K562 (cell line): ENCODE data around the gene COX15. TPM values are rescaled to one million over a fixed set of nuclear protein-coding genes. Genes with fewer than 3 reads are reported as not detected.

ENCODE experiments used
- ATAC-seq: fragments of 200-7000 bp; cut with Tn5 transposase; 3 replicates; pipeline ENCODE4 v1.9.1; 2020; ENCODE audit warnings: moderate library complexity
- BruUV-seq: library from RNA; stranded (reverse); fragments of 400-500 nt; replicated peaks from 2 replicates; lab custom pipeline; 2021; lab: Mats Ljungman, UMichigan
- CTCF ChIA-PET: fragments of 300-600 bp; formaldehyde crosslinking; extraction: SDS; loops from one replicate; lab custom pipeline; 2021; ENCODE audit warnings: low intra/inter-chr PET ratio; lab: Yijun Ruan, JAX
- POLR2A ChIA-PET: fragments of 300-600, 350-650 bp; sonication (Branson Sonifier 250); formaldehyde crosslinking; extraction: SDS; loops from one replicate; lab custom pipeline; 2021; ENCODE audit warnings: antibody characterized with exemption, inconsistent platforms; lab: Yijun Ruan, JAX
- DNase-seq, 4 experiments: peaks; one replicate each; pipeline versions ENCODE4 v3.0.0 to v3.0.0-alpha.2; 2011 to 2018; ENCODE audit warnings: low spot score in 3 of 4, mixed read lengths in 3 of 4; ENCODE audit errors: extremely low read depth in 1 of 4
- FAIRE-seq: peaks from 2 replicates; lab custom pipeline; 2011; peaks lifted over from hg19 to GRCh38; lab: Jason Lieb, UNC
- H2AFZ ChIP-seq: 2 replicates; pipeline ENCODE4 v1.6.0; 2011; ENCODE audit warnings: low read depth, low read length, control low read depth, inconsistent platforms
- H3K27ac ChIP-seq: fragments of 200-600 bp; 3 replicates; pipeline ENCODE4 v1.8.0; 2011; ENCODE audit warnings: low read depth, mild to moderate bottlenecking, control low read depth, inconsistent platforms, low read length, moderate library complexity, mixed read lengths; ENCODE audit errors: extremely low read depth
- H3K27me3 ChIP-seq, 2 experiments: fragments of 300-600 bp in 1 of 2; 2 replicates in 1 of 2; 3 replicates in 1 of 2; pipeline versions ENCODE4 v1.6.0 to v1.8.0; 2011; ENCODE audit warnings: inconsistent platforms in 2 of 2, low read length in 2 of 2, mild to moderate bottlenecking in 1 of 2, mixed read lengths in 1 of 2, moderate library complexity in 1 of 2; ENCODE audit not compliant: control insufficient read depth in 2 of 2, insufficient read depth in 2 of 2
- H3K36me3 ChIP-seq: fragments of 300-600 bp; 3 replicates; pipeline ENCODE4 v1.8.0; 2011; ENCODE audit warnings: mild to moderate bottlenecking, low read length, inconsistent platforms; ENCODE audit not compliant: control insufficient read depth, insufficient read depth
- H3K4me1 ChIP-seq, 2 experiments: fragments of 200-600 bp in 1 of 2; replicated peaks in 1 of 2; 2 replicates in 1 of 2; 3 replicates in 1 of 2; pipeline versions ENCODE4 v1.5.1 to v1.8.0; 2011; ENCODE audit warnings: inconsistent platforms in 2 of 2, low read length in 2 of 2, mild to moderate bottlenecking in 1 of 2, mixed read lengths in 1 of 2, moderate library complexity in 1 of 2; ENCODE audit not compliant: control insufficient read depth in 2 of 2, insufficient read depth in 2 of 2
- H3K4me2 ChIP-seq: 2 replicates; pipeline ENCODE4 v1.6.1; 2011; ENCODE audit warnings: low read length, control low read depth, inconsistent platforms, mixed read lengths; ENCODE audit not compliant: insufficient read depth
- H3K4me3 ChIP-seq: fragments of 200-600 bp; sonication (generic), shearing (Covaris generic); 2 replicates; pipeline ENCODE4 v1.5.1; 2016; ENCODE audit warnings: control low read depth, inconsistent platforms
- H3K79me2 ChIP-seq: fragments of 200-600 bp; 3 replicates; pipeline ENCODE4 v1.8.0; 2011; ENCODE audit warnings: low read length, inconsistent platforms; ENCODE audit not compliant: control insufficient read depth, insufficient read depth
- H3K9ac ChIP-seq, 2 experiments: 2 replicates each; pipeline versions ENCODE4 v1.6.0 to v1.6.1; 2011; ENCODE audit warnings: low read depth in 2 of 2, low read length in 2 of 2, control low read depth in 1 of 2, inconsistent platforms in 1 of 2, mild to moderate bottlenecking in 1 of 2, mixed read lengths in 1 of 2; ENCODE audit not compliant: insufficient read depth in 1 of 2
- H3K9me1 ChIP-seq: one replicate; pipeline ENCODE4 v1.6.0; 2011; ENCODE audit warnings: inconsistent platforms, mild to moderate bottlenecking, low read length, moderate library complexity; ENCODE audit not compliant: control insufficient read depth, insufficient read depth
- H3K9me3 ChIP-seq: replicated peaks from 2 replicates; pipeline ENCODE4 v1.5.1; 2011; ENCODE audit warnings: low read depth, low read length, inconsistent platforms; ENCODE audit not compliant: control insufficient read depth, insufficient read depth
- H4K20me1 ChIP-seq: replicated peaks from 2 replicates; pipeline ENCODE4 v1.6.1; 2011; ENCODE audit warnings: low read length, inconsistent platforms, mixed read lengths; ENCODE audit not compliant: control insufficient read depth, insufficient read depth
- CHCHD3 ChIP-seq: fragments of 250-450 bp; sonication (Bioruptor Pico); IDR thresholded peaks from 2 replicates; pipeline ENCODE4 v2.1.2; 2022; ENCODE audit warnings: mild to moderate bottlenecking
- CLOCK ChIP-seq: fragments of 250-450 bp; sonication (Bioruptor Pico); IDR thresholded peaks from 2 replicates; pipeline ENCODE4 v1.4.0; 2020; ENCODE audit warnings: mild to moderate bottlenecking, moderate library complexity, borderline replicate concordance
- CUX1 ChIP-seq: fragments of 200-800 bp; sonication (Bioruptor generic); IDR thresholded peaks from 2 replicates; pipeline ENCODE4 v1.6.1; 2016; ENCODE audit warnings: missing genetic modification characterization, missing compliant biosample characterization
- HOXB6 ChIP-seq: fragments of 250-450 bp; sonication (Bioruptor Pico); IDR thresholded peaks from 2 replicates; pipeline ENCODE4 v1.5.1; 2022; ENCODE audit warnings: mild to moderate bottlenecking, borderline replicate concordance
- KDM1A ChIP-seq, 2 experiments: fragments of 450-650 bp; IDR thresholded peaks; 2 replicates each; pipeline ENCODE4 v1.6.1; 2016; ENCODE audit warnings: mild to moderate bottlenecking in 2 of 2
- NFE2L1 ChIP-seq: fragments of 450-650 bp; IDR thresholded peaks from 2 replicates; pipeline ENCODE4 v1.6.1; 2016; ENCODE audit warnings: missing genetic modification characterization, low read depth, mild to moderate bottlenecking, missing compliant biosample characterization, moderate library complexity, borderline replicate concordance
- PHTF2 ChIP-seq: fragments of 250-450 bp; sonication (Bioruptor Pico); IDR thresholded peaks from 2 replicates; pipeline ENCODE4 v1.5.0; 2021; ENCODE audit warnings: mild to moderate bottlenecking
- TFAM ChIP-seq: fragments of 250-450 bp; sonication (Bioruptor Pico); conservative IDR thresholded peaks from 2 replicates; pipeline ENCODE4 v1.5.0; 2021; ENCODE audit warnings: mild to moderate bottlenecking, moderate library complexity
- ZNF217 ChIP-seq: sonication (generic); formaldehyde crosslinking; IDR thresholded peaks from 2 replicates; pipeline ENCODE4 v1.8.0; 2022; ENCODE audit warnings: mild to moderate bottlenecking, missing genetic modification reagents
- ZNF518B ChIP-seq: fragments of 250-450 bp; sonication (Bioruptor Pico); IDR thresholded peaks from 2 replicates; pipeline ENCODE4 v1.5.0; 2021; ENCODE audit warnings: mild to moderate bottlenecking, moderate library complexity
- ZNF696 ChIP-seq: fragments of 250-450 bp; sonication (Bioruptor Pico); conservative IDR thresholded peaks from 2 replicates; pipeline ENCODE4 v1.4.0; 2020; ENCODE audit warnings: mild to moderate bottlenecking, moderate library complexity
- WGBS: fragments of 100-300 bp; shearing (Covaris generic); methylation state at CpG from one replicate; pipeline ENCODE4 v1.1.6; 2016; ENCODE audit warnings: low coverage, mixed read lengths; ENCODE audit not compliant: insufficient coverage; ENCODE audit errors: missing lambda C conversion rate; 5-methylcytosine and 5-hydroxymethylcytosine counted together
- in situ Hi-C: fragments of 300-500 bp; cut with MboI; formaldehyde crosslinking; loops from 4 replicates; pipeline ENCODE4 v1.15.0; 2018; ENCODE audit warnings: inconsistent platforms, mixed read lengths
- intact Hi-C: fragments of 100-400 bp; cut with micrococcal nuclease; formaldehyde crosslinking; loops from 2 replicates; pipeline ENCODE4 v1.14.2; 2022
- polyA plus RNA-seq, 8 experiments: library from polyadenylated mRNA; depleted of rRNA in 4 of 8; stranded (reverse) in 5 of 8; unstranded in 3 of 8; fragments of >200 nt; fragmentation: Nextera tagmentation in 2 of 8; fragmentation: Illumina TruSeq in 1 of 8; extraction: Ambion mirVana in 2 of 8; extraction: Trizol in 1 of 8; gene quantifications; 2 replicates each; pipeline versions ENCODE4 v1.2.1 to v1.2.3, GENCODE V29; 2011 to 2014; ENCODE audit warnings: inconsistent platforms in 1 of 8, missing spikeins in 1 of 8
- total RNA-seq, 7 experiments: library from RNA; depleted of rRNA in 6 of 7; stranded (reverse); fragments of >200 nt in 6 of 7; fragmentation: Illumina TruSeq in 2 of 7; extraction: Trizol in 2 of 7; gene quantifications; 2 replicates each; pipeline versions ENCODE4 v1.2.1 to v1.2.3, GENCODE V29; 2011 to 2021; ENCODE audit warnings: low replicate concordance in 1 of 7

COX15 gene
- total and polyA plus RNA-seq, 9 of the 15 experiments (the other 6 are each of a cell fraction or from before 2014, with no cell fraction given) = 17.4 to 45.1 (median 23.7) TPM

GRCh38 chr10:99720387-99720786 lies 11.5 kb downstream of the COX15 start:
- ChIA-PET POLR2A (interaction anchor here (0.5 to 1.1 kb wide), 2 partner anchors 12 to 168 kb away, joined by 3 to 4 read pairs; partner anchors contain the start of genes COX15 and CUTC), CTCF (no interaction called here)
- Histone ChIP-seq H3K27ac (no peak overlapping the region), H4K20me1 (no peaks in the 10 kb centered on the region), H3K9me3 (no peaks in the 10 kb centered on the region), H3K79me2 (no peaks in the 10 kb centered on the region), H3K4me3 (no peak overlapping the region), H3K4me1 (no peaks in the 10 kb centered on the region), H3K4me2 (no peak overlapping the region), H3K36me3 (peaks cover 55% of the 10 kb centered on the region; the same call in 2 of the 3 replicates), H3K9ac (no peak overlapping the region), H2AFZ (no peak overlapping the region), H3K9me1 (no peaks in the 10 kb centered on the region), H3K27me3 (no peaks in the 10 kb centered on the region)
- no TSS peak for BruUV-seq
- no peak for FAIRE-seq
- 92% methylated on average over 2 of the region's 2 CpGs for WGBS
- in situ Hi-C loops = loop anchor here (25.0 kb wide), 1 partner anchor 283 kb away; the partner anchor contains the start of gene GOT1
- DNase-seq = no peak
- intact Hi-C loops = no loop called here
- no peak for ATAC-seq
- TF ChIP-seq NFE2L1 (no peak), PHTF2 (CRISPR knock-in tag) (no peak), ZNF518B (CRISPR knock-in tag) (no peak), TFAM (CRISPR knock-in tag) (no peak), CLOCK (CRISPR knock-in tag) (no peak), CUX1 (CRISPR knock-in tag) (no peak), HOXB6 (CRISPR knock-in tag) (no peak), CHCHD3 (no peak), ZNF217 (CRISPR knock-in tag) (no peak), KDM1A (IDR thresholded peaks at IDR 0.05) (no peak), ZNF696 (CRISPR knock-in tag) (no peak)
